Astrocyte (in vitro differentiated cells and primary cell): Measurements from ENCODE around the gene PLEKHA6. TPM values are rescaled to one million over a fixed set of nuclear protein-coding genes. Genes with fewer than 3 reads are reported as not detected.

ENCODE experiments used
- DNase-seq: peaks from one replicate; pipeline ENCODE4 v3.0.0-alpha.2; 2010; ENCODE audit warnings: low read depth
- FAIRE-seq: peaks from 2 replicates; lab custom pipeline; 2011; peaks lifted over from hg19 to GRCh38; lab: Jason Lieb, UNC
- H2AFZ ChIP-seq: 2 replicates; pipeline ENCODE4 v1.6.0; 2012; ENCODE audit warnings: low read depth, low read length, inconsistent platforms
- H3K27ac ChIP-seq: 2 replicates; pipeline ENCODE4 v1.5.1; 2011; ENCODE audit warnings: low read depth, low read length, inconsistent platforms
- H3K27me3 ChIP-seq: 2 replicates; pipeline ENCODE4 v1.6.0; 2011; ENCODE audit warnings: low read length, inconsistent platforms; ENCODE audit not compliant: insufficient read depth
- H3K36me3 ChIP-seq: 2 replicates; pipeline ENCODE4 v1.5.1; 2011; ENCODE audit warnings: low read length, inconsistent platforms; ENCODE audit not compliant: insufficient read depth
- H3K4me1 ChIP-seq: 2 replicates; pipeline ENCODE4 v1.5.1; 2011; ENCODE audit warnings: low read length, inconsistent platforms; ENCODE audit not compliant: insufficient read depth
- H3K4me2 ChIP-seq: 2 replicates; pipeline ENCODE4 v1.6.0; 2012; ENCODE audit warnings: low read length, inconsistent platforms
- H3K4me3 ChIP-seq: 2 replicates; pipeline ENCODE4 v1.5.1; 2011; ENCODE audit warnings: low read depth, mild to moderate bottlenecking, low read length, inconsistent platforms; ENCODE audit not compliant: insufficient read depth
- H3K79me2 ChIP-seq: 2 replicates; pipeline ENCODE4 v1.6.0; 2012; ENCODE audit warnings: mild to moderate bottlenecking, low read length, inconsistent platforms; ENCODE audit not compliant: insufficient read depth
- H3K9ac ChIP-seq: 2 replicates; pipeline ENCODE4 v1.6.0; 2012; ENCODE audit warnings: mild to moderate bottlenecking, low read length, inconsistent platforms
- H3K9me3 ChIP-seq: 2 replicates; pipeline ENCODE4 v1.5.1; 2012; ENCODE audit warnings: low read depth, mild to moderate bottlenecking, low read length, inconsistent platforms; ENCODE audit not compliant: insufficient read depth
- H4K20me1 ChIP-seq: 2 replicates; pipeline ENCODE4 v1.6.0; 2012; ENCODE audit warnings: low read length, inconsistent platforms; ENCODE audit not compliant: insufficient read depth
- H3K27ac Mint-ChIP-seq: one replicate; pipeline ENCODE4 v1.8.0; 2021; ENCODE audit warnings: mild to moderate bottlenecking, mixed read lengths; ENCODE audit not compliant: unreplicated experiment
- H3K27me3 Mint-ChIP-seq: one replicate; pipeline ENCODE4 v1.8.0; 2021; ENCODE audit warnings: low read depth, mixed read lengths; ENCODE audit not compliant: unreplicated experiment
- H3K36me3 Mint-ChIP-seq: one replicate; pipeline ENCODE4 v1.8.0; 2021; ENCODE audit warnings: low read depth, mixed read lengths; ENCODE audit not compliant: unreplicated experiment
- H3K4me1 Mint-ChIP-seq: one replicate; pipeline ENCODE4 v1.8.0; 2021; ENCODE audit warnings: low read depth, mixed read lengths; ENCODE audit not compliant: unreplicated experiment
- H3K4me3 Mint-ChIP-seq: one replicate; pipeline ENCODE4 v1.8.0; 2021; ENCODE audit warnings: mild to moderate bottlenecking, moderate library complexity, mixed read lengths; ENCODE audit not compliant: unreplicated experiment
- H3K9me3 Mint-ChIP-seq: one replicate; pipeline ENCODE4 v1.8.0; 2021; ENCODE audit warnings: mild to moderate bottlenecking, mixed read lengths; ENCODE audit not compliant: unreplicated experiment
- CTCF ChIP-seq: IDR thresholded peaks from 2 replicates; pipeline ENCODE4 v1.5.1; 2011; ENCODE audit warnings: low read depth, mild to moderate bottlenecking, inconsistent platforms, low read length, moderate library complexity; ENCODE audit not compliant: insufficient read depth
- EZH2 ChIP-seq: IDR thresholded peaks from 2 replicates; pipeline ENCODE4 v1.6.1; 2012; ENCODE audit warnings: mild to moderate bottlenecking, low read length, inconsistent platforms; ENCODE audit not compliant: insufficient read depth
- total RNA-seq: library from RNA; stranded (reverse); gene quantifications from 2 replicates; pipeline ENCODE4 v1.2.1, GENCODE V29; 2021

PLEKHA6 gene
- total RNA-seq, 1 donor from 2014 or later, result 1.5 TPM

GRCh38 chr1:204321665-204322064 is 38.1 kb downstream of the PLEKHA6 start:
- H3K4me3 Mint-ChIP-seq, result no peak overlapping the region
- H3K9me3 ChIP-seq, result no peaks in the 10 kb centered on the region
- H3K9ac ChIP-seq, result no peak overlapping the region
- H3K4me2 ChIP-seq, result no peak overlapping the region
- no peak overlapping the region for H3K27ac Mint-ChIP-seq
- peaks cover 22% of the 10 kb centered on the region for H3K4me1 ChIP-seq
- peaks cover 45% of the 10 kb centered on the region for H3K4me1 Mint-ChIP-seq
- peak; percentile 12 for DNase-seq
- H4K20me1 ChIP-seq, result no peaks in the 10 kb centered on the region
- no peak overlapping the region for H3K4me3 ChIP-seq
- H3K36me3 ChIP-seq, result no peaks in the 10 kb centered on the region
- TF ChIP-seq CTCF (no peak), EZH2 (no peak)
- H2AFZ ChIP-seq, result no peak overlapping the region
- H3K79me2 ChIP-seq, result no peaks in the 10 kb centered on the region
- no peak for FAIRE-seq
- H3K9me3 Mint-ChIP-seq, result no peaks in the 10 kb centered on the region
- no peaks in the 10 kb centered on the region for H3K36me3 Mint-ChIP-seq
- H3K27me3 ChIP-seq, result peaks cover 4% of the 10 kb centered on the region
- no peak overlapping the region for H3K27ac ChIP-seq
- peaks cover 8% of the 10 kb centered on the region for H3K27me3 Mint-ChIP-seq

- no peak overlapping the region for H3K27ac Mint-ChIP-seq
- no peak overlapping the region for H3K27ac ChIP-seq
Observed at GRCh38 chr1:204321051-204321450, 38.7 kb downstream of the PLEKHA6 start.

More at GRCh38 chr1:204321051-204321450, 38.7 kb downstream of the PLEKHA6 start:
- peaks cover 44% of the 10 kb centered on the region for H3K4me1 Mint-ChIP-seq
- H3K79me2 ChIP-seq, result no peaks in the 10 kb centered on the region
- H3K4me3 Mint-ChIP-seq, result no peak overlapping the region
- peaks cover 1% of the 10 kb centered on the region for H3K27me3 ChIP-seq
- FAIRE-seq, result no peak
- TF ChIP-seq EZH2 (no peak), CTCF (no peak)
- no peaks in the 10 kb centered on the region for H3K9me3 ChIP-seq
- H3K36me3 Mint-ChIP-seq, result no peaks in the 10 kb centered on the region
- no peak for DNase-seq
- H3K27me3 Mint-ChIP-seq, result peaks cover 8% of the 10 kb centered on the region
- H4K20me1 ChIP-seq, result no peaks in the 10 kb centered on the region
- H3K4me1 ChIP-seq, result peaks cover 22% of the 10 kb centered on the region
- H3K4me2 ChIP-seq, result no peak overlapping the region
- no peaks in the 10 kb centered on the region for H3K9me3 Mint-ChIP-seq
- no peaks in the 10 kb centered on the region for H3K36me3 ChIP-seq
- H3K4me3 ChIP-seq, result no peak overlapping the region
- no peak overlapping the region for H3K9ac ChIP-seq
- H2AFZ ChIP-seq, result no peak overlapping the region
